Lower leg skin (tissue), 3 donors: ENCODE results near the gene KRTAP5-8.
"Not testable (repeated sequence)": the region's sequence is repeated elsewhere in the genome, so short reads cannot be mapped to it uniquely, and the experiment has no call there.

Experiments used
- CTCF ChIP-seq, 3 donors: fragments of 450-650 bp; IDR thresholded peaks; one replicate each; pipeline ENCODE4 v1.5.1; 2016; ENCODE audit warnings: antibody characterized with exemption in 3 of 3, mild to moderate bottlenecking in 3 of 3, moderate library complexity in 2 of 3
- POLR2A ChIP-seq, 2 donors: fragments of 450-650 bp; IDR thresholded peaks; one replicate each; pipeline ENCODE4 v1.6.1; 2016 to 2017; ENCODE audit warnings: antibody characterized with exemption in 2 of 2, mild to moderate bottlenecking in 1 of 2, moderate library complexity in 1 of 2

GRCh38 chr11:71579513-71579912 is 41.7 kb downstream of the KRTAP5-8 start:
- TF ChIP-seq POLR2A, CTCF (IDR thresholded peaks at IDR 0.05): not testable (repeated sequence)
